ENCODE data around the gene DAGLB.
A peak's percentile ranks its signal among the peaks of the same experiment; 100 is the strongest.
"Not testable (repeated sequence)": the region's sequence is repeated elsewhere in the genome, so short reads cannot be mapped to it uniquely, and the experiment has no call there.

Gene DAGLB

DNA sequence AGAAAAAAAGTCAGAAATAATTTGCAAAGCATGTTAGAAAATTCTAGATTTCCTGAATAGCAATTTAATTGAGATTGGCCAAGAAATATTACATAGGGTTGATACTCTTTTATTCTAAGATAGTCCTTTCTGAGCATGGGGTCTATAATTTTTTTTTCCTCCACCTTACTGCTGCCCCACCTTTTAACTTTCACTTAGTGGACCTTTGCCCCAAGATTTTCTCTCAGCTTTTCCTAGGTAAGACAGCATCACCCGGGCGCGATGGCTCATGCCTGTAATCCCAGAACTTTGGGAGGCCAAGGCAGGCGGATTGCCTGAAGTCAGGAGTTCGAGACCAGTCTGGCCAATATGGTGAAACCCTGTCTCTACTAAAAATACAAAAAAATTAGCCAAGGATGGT is 69.2 kb downstream of the DAGLB start:
- FAIRE-seq: not testable (repeated sequence)

DNA sequence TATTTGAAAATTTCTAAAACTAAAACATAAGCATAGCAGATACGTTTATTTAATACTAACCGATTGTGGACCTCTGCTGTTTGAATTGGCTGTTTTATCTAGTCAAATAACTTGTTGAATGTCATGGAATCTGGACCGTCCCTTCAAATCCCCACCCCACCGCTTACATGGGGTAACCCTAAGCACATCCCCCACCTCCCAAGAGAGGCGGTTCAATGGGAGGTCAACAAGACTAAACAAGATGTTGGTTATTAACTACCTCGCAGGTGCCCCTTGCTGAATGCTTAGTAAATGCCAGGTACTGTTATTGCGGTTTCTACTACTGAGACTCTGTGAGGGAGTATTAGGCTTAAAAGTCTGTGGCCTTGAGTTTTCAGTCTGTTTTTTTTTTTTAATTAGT is 70.9 kb downstream of the DAGLB start:
- no peak for FAIRE-seq
- no peak for DNase-seq (ENCODE audit: low spot score)

More for the DNA sequence above, 69.2 kb downstream of the DAGLB start:
- not testable (repeated sequence) for DNase-seq (ENCODE audit: low spot score)

DNA sequence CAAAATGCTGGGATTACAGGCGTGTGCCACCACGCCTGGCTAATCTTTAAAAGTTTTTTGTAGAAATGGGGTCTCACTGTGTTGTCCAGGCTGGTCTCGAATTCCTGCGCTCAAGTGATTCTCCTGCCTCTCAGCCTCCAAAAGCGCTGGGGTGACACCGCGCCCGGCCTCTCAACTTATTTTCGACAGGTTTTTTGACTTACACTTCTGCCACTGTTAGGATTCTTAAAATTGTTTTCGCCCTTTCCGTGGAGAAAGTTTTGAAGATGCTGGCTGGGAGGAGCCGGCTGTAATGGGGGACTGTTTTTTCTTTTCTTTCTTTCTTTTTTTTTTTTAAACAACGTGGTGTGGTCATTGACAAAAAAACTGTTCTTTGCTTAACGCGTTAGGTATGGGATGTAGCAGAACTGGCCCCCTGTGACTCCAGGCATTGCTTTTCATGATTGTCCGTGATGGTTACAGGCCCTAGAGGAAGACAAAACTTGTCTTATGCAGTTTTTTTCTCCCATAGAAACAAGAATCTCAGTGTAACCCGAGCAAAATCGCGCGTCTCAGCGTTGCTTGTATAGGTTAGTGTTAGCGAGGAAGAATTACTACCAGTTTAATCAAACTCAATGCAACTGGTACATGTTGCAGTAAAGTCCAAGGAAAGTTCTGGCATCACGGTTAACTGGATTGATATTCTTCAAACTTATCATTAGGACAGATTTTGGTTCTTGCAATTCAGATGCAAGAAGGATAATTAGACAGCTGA is 72.2 kb downstream of the DAGLB start:
- peak; percentile 50 for FAIRE-seq
- DNase-seq (ENCODE audit: low spot score): no peak

DNA sequence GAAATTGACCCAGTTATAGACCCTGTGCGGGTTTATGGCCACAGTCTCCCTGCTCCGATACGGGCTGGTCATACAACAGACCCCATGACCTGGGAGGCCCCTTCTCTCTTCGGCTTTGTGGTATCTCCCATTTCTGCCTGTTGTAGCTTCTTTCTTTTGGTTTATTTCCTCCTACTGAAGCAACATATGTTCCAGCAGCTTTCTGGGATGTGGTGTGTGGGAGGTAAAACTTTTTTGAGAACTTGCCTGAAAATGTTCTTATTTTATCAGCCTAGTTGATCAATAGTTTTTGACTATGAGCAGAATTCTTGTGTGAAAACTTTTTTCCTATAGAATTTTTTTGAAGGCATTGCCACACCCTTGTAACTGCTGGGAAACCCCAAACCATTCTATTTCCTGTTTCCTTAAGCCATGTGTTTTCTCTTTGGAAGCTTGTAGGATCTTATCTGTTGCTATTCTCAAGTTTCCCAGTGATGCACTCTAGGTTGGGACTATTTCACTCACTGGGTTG is 80.0 kb downstream of the DAGLB start:
- FAIRE-seq (peak; percentile 37), DNase-seq (ENCODE audit: low spot score) (no peak)

- DNase-seq (ENCODE audit: low spot score) (no peak), FAIRE-seq (peak; percentile 52)
Observed at GRCh38 chr7:6365451-6365850, 82.3 kb downstream of the DAGLB start.

GRCh38 chr7:6360841-6361240 is 86.9 kb downstream of the DAGLB start:
- no peak for FAIRE-seq
- no peak for DNase-seq (ENCODE audit: low spot score)

- no peak for DNase-seq (ENCODE audit: low spot score)
- no peak for FAIRE-seq
Observed at GRCh38 chr7:6359734-6360133, 88.0 kb downstream of the DAGLB start.

Data from urothelium cell line (cell line).